Anterior cingulate cortex (tissue), 58 donors: ENCODE measurements around the gene CCDC85C.

Experiments
- DNase-seq, 58 donors: peaks; one replicate each; lab custom pipeline; 2025; lab: John Stamatoyannopoulos, UW

CCDC85C gene

DNA sequence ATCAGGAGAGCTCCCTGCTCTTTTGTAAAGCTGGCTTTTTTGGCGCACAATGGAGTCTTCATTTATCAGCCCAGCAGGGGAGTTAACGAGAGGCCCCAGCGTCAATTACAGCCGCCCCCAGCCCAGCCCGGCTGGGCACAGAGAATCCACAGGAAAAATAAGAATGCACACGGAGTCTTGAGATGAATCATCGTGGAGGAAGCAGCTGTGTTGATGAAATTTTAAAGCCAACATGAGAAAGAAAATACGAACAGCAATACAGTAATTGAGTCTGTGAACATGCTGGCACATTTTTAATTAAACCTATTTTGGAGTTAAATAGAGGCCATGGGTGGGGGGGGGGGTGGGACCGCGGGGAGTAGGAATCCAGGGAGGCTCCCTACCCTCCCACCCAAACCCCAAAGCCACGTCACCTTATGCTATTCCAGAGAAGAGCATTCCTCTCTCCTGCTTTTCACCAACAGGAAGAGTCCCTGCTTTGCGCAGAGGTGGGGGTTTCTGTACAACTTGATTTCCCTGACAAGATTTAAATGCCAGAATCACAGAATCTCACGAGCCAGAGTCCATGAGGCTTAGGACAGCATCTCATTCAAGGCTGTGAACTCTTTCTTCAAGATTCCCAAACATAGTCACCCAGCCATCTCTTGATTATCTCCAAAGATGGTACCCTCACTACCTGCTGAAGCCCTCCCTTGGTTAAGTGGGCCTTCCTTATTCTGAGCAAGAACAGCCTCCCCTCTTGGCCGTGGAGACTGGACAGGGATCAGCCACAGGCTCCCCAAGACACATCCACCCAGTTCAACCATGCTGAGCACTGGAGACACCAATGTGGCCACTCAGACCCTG lies 72.5 kb downstream of the CCDC85C start:
- peak in 7 of 58 donors; percentile 16 to 64 (median 20) for DNase-seq

- DNase-seq = no peak
These were observed 73.4 kb downstream of the CCDC85C start for GRCh38 chr14:99530407-99531155.

DNA sequence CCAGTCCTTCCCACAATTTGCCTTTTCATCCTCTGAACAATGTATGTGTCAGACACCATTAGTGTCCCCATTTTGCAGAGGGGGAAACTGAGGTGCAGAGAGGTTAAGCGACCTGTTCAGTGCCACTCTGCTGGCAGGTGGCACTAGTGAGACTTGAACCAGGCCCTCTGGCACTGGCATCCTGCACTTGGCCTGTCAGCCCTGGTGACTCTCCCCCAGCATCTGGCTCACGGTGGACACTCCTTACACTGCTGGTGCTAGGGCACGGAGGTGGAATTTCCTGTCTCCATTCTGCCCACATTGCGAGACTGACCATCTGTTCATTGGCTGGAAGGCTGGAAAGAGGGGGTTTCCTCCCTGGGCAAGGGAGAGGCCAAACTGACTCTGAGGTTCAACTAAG lies 74.1 kb downstream of the CCDC85C start:
- DNase-seq = peak in 1 of 58 donors; percentile 12

GRCh38 chr14:99527427-99528076 lies 76.5 kb downstream of the CCDC85C start:
- DNase-seq = no peak

DNA sequence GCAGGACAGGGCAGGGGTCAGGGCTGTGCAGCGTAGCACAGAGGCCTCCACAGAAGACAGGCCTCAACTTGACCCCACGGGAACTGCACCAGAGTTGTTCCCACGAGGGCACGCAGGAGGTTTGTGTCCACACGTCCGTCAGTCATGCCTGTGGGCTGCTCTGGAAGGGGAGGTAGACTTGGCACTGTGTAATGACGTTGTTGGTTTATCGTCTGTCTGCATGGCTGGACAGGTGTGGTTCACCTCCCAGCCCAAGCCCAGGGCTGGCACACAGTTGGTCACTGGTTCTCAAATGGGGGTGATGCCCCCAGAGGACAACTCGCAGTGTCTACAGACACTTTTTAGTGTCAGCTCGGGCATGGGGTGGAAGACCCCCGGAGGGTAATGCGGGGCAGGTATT lies 77.0 kb downstream of the CCDC85C start:
- DNase-seq = no peak

DNA sequence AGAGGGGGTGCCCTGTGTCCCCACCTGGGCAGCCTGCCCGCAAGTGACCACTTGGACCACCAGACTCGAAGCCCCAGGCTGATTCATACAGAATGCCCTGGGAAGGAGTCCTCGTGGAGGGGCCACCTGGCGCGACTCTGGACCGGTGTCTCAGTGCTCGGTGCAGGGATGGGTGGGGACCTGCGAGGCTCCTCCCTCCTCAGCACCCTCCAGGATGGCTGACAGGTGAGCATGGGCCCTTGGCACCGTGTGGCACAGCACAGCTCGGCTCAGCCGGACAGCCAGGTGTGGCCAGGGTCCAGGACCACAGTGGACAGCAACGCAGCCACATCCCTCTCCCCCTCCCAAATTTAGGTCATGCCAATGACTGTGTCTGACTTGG lies 78.3 kb downstream of the CCDC85C start:
- no peak for DNase-seq

DNA sequence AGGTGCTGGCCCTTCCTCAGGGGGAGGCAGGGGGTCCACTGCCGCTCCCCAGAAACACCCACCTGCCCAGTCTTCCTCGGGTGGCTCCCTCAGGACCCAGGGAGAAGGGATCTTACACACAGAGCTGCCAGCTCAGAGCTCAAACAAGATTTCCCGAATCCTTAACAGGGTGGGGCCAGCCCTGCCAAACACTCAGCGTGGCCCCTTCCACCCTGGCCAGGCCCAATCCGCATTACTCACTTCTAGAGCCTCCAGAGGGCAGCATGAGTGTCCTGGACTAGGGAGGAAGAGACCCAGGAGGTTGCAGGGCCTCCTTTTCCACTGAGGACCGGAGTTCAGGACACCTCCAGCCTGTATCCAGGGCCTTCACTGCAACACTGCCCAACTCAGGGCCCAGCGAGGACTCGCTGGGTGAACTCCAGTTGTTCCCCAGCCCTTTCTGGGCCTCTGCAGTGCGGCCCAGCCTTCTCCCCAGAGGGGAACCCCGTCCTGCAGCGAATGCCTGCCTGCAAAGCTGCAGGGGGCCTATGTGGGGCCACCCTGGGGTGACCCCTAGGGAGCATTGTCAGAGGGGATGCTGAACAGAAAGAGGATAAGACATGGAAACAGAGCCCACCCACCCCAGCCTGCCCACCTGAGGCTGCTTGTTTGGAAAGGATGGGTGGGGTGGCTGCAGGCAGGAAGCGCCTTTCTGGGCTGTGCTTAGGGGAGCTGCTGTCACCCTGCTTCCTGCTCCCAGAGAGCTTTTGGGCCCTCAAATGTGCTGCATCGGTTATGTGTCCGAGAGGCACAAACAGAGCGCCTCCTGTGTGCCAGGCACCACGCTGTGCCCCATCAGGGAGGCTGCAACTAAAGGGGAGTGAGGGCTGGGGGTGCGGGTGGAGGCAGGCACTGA lies 79.0 kb downstream of the CCDC85C start:
- no peak for DNase-seq

GRCh38 chr14:99524091-99524661 lies 79.8 kb downstream of the CCDC85C start:
- DNase-seq = no peak

DNA sequence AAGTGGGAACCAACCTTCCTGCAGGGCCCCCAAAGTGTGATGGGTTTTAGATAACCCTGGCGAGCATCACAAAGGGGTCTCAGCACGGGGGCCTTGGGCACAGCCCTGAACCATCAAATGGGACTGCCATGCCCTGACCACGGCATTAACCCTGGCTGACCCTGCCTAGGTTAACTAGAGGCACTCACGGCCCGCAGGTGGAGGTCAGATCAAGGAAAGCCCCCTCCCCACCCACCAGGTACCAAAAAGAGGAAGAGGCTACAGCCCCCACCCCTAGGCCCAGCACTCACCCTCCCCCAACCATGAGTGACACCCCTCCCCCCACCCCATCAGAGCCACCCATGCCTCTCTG lies 80.3 kb downstream of the CCDC85C start:
- no peak for DNase-seq

- no peak for DNase-seq
These were observed 80.9 kb downstream of the CCDC85C start for GRCh38 chr14:99522934-99523703.

- no peak for DNase-seq
These were observed 81.5 kb downstream of the CCDC85C start for GRCh38 chr14:99522457-99522891.

DNA sequence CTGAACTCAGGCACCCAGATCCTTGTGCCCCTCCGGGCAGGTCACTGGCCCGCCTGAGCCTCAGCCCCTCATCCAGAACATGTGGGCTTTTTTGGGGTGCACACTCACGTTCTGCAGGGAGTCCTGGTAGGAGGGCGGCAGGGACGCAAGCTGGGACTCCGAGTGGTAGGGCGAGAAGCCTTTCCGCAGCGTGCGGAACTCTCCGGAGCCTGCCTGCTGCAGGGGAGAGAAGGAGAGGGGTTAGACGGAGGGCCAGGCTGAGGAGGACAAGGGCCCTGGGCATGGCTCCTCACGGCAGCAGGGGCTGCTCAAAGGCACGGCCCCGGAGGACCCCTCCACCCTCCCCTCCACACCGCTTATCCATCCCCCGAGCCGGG lies 82.0 kb downstream of the CCDC85C start:
- DNase-seq = no peak

DNA sequence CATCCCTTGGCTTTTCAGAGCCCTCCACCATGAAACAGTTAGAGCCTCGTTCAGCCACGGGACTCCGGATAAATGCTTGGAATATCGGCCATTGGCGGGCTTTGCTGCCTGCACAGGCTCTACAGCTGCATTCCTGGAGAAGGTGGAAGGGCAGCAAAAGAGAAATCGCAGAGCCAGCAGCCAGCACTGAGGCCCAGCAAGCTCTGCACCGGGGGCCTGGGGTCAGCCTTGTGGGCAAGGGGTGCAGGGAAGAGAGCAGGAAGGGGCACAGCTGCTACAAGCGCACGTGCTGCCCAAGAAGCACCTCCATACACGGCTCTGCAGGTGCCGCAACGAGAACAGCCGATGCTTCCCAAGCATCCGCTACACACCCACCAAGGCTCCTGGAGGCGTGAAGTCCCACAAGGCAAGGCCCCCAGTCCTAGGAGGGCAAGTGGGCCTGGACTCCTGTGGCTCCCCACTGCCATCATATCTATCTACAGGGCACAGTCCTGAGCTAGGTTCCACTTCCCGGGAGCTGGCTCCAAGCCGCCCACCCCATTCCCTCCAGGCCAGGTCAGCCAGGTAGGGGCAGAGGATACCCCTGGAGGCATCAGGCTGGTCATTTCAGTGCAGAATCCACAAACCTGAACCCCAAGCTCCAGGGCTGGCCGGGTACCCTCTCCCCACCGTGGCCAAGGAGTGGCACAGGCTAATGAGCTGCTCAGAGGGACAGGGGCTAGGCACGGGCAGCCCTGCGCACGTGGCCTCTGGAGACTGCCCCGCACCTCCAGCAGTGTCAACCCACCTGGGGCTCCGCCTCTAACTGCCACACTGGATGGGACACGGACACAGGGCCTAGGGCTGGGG lies 82.6 kb downstream of the CCDC85C start:
- DNase-seq = no peak

DNA sequence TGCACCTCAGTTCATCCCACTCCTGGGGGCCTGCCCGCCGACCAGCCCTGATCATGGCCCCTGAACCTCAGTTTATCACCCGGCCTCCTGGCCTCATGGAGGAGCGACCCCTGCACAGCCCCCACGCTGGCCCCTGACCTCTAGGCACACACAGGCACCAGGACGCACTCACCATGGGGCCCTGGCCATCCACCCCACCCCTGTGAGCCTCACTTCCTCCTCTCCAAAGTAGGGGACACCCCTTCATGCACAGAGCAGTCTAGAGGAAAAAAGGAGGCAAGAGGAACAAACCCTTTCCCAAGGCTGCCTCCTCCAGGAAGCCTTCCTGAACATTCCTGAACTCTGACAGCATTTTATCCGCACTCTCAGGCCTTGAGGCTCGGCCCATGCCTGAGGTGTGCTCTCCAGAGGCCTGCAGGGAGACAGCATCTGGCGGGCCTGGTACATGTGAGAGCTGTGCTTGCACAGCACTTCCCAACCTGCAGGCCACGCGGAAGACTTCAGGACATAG lies 83.4 kb downstream of the CCDC85C start:
- DNase-seq = no peak

DNA sequence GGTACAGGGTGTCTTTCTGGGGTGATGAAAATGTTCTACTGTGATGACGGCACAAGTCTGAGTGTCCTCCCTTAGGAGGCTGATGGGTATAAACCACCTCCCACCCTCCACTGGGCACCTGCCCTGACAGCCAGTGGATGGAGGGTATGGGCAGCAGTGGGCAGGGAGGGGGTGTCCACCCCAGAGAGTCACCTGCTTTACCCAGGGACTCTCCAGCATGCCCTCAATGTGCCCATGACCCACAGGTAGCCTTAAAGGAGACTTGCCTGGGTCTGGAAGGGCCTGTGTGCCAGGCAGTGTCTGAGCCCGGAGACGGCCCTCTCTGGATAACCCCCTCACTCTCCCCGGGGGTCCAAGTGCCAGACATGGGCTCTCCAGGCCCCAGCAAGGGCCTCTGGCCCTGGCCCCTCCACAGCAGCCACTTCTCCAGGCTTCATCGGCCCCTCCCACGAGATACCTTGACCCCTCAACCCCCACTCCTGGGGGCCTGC lies 84.0 kb downstream of the CCDC85C start:
- no peak for DNase-seq

DNA sequence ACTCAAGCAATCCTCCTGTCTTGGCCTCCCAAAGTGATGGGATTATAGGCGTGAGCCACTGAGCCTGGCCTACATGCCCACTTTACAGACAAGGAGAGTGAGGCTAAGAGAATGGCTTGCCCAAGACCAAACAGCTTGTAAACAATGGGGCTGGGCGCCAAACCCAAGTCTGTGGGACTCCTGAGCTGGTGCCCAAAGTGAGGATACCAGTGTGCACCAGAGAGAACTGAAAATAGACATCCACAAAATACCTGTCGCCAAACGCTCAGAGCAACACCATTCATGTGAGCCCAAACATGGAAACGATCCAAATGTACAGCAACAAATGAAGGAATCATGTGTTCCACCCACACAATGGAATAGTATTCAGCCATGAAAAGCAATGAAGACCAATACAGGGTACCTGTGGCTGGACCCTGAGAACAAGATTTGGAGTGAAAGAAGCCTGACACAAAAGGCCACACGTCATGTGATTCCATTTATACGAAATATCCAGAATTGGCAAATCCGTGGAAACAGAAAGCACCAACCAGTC lies 84.6 kb downstream of the CCDC85C start:
- no peak for DNase-seq
